Kidney glomerular epithelial cell (primary cell): ENCODE measurements around the gene ITPRIPL1.
A peak's percentile ranks its signal among the peaks of the same experiment; 100 is the strongest.

Source experiments
- DNase-seq: peaks from one replicate; lab custom pipeline; 2025; lab: John Stamatoyannopoulos, UW

The ITPRIPL1 gene

GRCh38 chr2:96323849-96324248 is 1.3 kb upstream of the ITPRIPL1 start:
- DNase-seq = no peak

GRCh38 chr2:96324721-96325040 is 436 bp upstream of the ITPRIPL1 start:
- no peak for DNase-seq

GRCh38 chr2:96325884-96326255 is 753 bp downstream of the ITPRIPL1 start:
- no peak for DNase-seq

- no peak for DNase-seq
Observed at GRCh38 chr2:96326564-96326963, 1.4 kb downstream of the ITPRIPL1 start.

- DNase-seq = no peak
Observed at GRCh38 chr2:96326990-96327820, 2.1 kb downstream of the ITPRIPL1 start.

GRCh38 chr2:96329456-96329855 is 4.3 kb downstream of the ITPRIPL1 start:
- no peak for DNase-seq

- DNase-seq = no peak
Observed at GRCh38 chr2:96329874-96330273, 4.8 kb downstream of the ITPRIPL1 start.

- DNase-seq = no peak
Observed at GRCh38 chr2:96330407-96330806, 5.3 kb downstream of the ITPRIPL1 start.

- no peak for DNase-seq
Observed at GRCh38 chr2:96333708-96334107, 8.6 kb downstream of the ITPRIPL1 start.

GRCh38 chr2:96336104-96336775 is 11.1 kb downstream of the ITPRIPL1 start:
- no peak for DNase-seq

GRCh38 chr2:96336873-96337272 is 11.8 kb downstream of the ITPRIPL1 start:
- DNase-seq = no peak

- DNase-seq = no peak
Observed at GRCh38 chr2:96340493-96341414, 15.6 kb downstream of the ITPRIPL1 start.

- DNase-seq = no peak
Observed at GRCh38 chr2:96341641-96342040, 16.5 kb downstream of the ITPRIPL1 start.

GRCh38 chr2:96342085-96342484 is 17.0 kb downstream of the ITPRIPL1 start:
- DNase-seq = peak; percentile 38

- no peak for DNase-seq
Observed at GRCh38 chr2:96344011-96344410, 18.9 kb downstream of the ITPRIPL1 start.

- no peak for DNase-seq
Observed at GRCh38 chr2:96345438-96345837, 20.3 kb downstream of the ITPRIPL1 start.

- DNase-seq = no peak
Observed at GRCh38 chr2:96345868-96346462, 20.8 kb downstream of the ITPRIPL1 start.

- DNase-seq = no peak
Observed at GRCh38 chr2:96347395-96347794, 22.3 kb downstream of the ITPRIPL1 start.

GRCh38 chr2:96353032-96353561 is 28.0 kb downstream of the ITPRIPL1 start:
- DNase-seq = no peak

- no peak for DNase-seq
Observed at GRCh38 chr2:96353606-96354101, 28.5 kb downstream of the ITPRIPL1 start.

- DNase-seq = no peak
Observed at GRCh38 chr2:96354492-96354891, 29.4 kb downstream of the ITPRIPL1 start.

- DNase-seq = no peak
Observed at GRCh38 chr2:96356889-96357288, 31.8 kb downstream of the ITPRIPL1 start.
